GM21786 (cell line): ENCODE data around the gene TTLL9.

ENCODE experiments used
- ATAC-seq: cut with Tn5 transposase; IDR thresholded peaks from one replicate; pipeline ENCODE4 v1.9.1; 2021; ENCODE audit not compliant: unreplicated experiment

The TTLL9 gene

GRCh38 chr20:31836853-31837608 lies 33.4 kb upstream of the TTLL9 start:
- no peak for ATAC-seq

DNA sequence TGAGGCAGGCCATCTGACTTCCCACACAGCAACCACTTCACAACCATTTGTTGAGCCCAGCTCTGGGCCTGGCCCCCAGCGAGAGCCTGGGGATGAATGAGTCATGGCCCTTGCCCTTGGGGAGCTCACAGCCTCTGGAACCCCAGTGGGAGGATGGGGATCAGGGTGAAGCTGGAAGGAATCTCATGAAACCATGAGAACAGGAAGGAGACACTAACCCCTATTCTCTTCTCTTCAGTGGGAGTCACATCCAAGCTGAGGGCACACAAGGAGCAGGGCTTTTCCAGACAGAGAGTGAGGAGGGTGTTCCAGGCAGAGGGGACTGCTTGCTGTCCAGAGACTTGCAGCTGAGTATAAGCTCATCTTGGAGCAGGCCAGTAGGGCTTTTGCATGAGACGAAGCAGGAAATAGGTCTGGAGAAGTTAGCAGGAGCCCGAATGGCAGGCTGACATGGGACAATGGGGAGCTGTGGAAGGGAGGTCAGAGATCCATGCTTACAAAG lies 32.5 kb upstream of the TTLL9 start:
- ATAC-seq: no peak

- no peak for ATAC-seq
These were observed 31.7 kb upstream of the TTLL9 start for GRCh38 chr20:31838646-31839292.

- no peak for ATAC-seq
These were observed 30.5 kb upstream of the TTLL9 start for GRCh38 chr20:31839782-31840487.

DNA sequence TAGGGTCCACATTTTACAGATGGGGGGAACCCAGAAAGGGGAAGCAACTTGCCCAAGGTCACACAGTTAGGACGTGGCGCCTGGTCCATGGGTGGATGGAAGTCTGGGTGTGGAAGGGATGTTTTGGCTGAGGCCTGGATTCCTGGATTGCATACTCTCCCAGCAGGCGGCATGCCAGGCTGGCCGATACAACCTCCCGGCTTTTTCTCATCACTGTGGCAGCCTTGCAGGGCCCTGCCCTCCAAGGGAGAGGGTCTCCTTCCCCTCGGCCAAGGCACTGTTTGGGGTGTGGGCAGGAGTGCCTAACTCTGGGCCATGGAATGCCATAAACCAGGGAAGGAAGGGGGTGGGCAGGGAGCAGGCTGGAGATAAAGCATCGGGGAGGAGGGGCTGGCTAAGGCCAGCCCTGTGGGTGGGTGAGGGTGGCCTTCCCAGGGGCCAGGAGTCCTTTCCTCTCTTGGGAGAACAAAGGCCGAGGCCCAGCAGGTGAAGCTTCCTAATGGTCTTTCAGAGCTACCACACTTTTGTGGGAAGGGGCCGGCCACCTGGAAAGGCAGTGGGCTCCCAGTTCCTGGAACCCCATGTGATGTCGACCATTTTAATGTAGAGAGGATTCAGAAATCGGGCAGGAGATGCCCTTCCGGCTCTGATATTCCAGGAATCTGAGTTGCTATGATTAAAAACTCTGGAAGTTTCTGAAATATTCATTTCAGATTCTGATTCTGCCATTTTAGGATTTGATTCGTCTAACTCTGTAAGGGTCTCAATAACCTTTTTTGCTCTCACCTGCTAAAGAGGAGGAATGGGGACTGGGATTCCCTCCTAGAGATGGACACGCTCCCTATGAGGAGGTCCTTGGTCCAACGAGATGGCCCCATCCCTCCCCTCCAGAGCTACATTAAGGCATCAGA lies 29.3 kb upstream of the TTLL9 start:
- ATAC-seq: no peak

DNA sequence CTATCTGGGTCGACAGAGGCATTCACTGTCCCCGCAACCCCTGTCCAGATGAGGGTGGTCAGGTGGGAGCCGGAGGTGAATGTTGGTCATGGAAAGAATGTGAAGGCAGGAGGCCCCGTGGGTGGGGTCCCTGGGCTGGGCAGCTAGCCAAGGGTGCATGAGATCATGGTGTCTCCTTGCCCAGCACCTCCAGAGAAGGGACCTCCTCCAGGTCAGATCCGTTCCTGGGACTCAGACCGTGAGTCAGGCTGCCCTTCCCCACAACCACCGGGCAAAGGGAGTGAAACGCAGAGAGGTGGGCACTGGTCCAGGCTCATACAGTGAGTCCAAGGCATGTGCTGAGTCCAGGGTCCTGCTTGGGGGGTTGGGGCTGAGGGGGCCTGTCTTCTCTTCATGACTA lies 28.5 kb upstream of the TTLL9 start:
- ATAC-seq: no peak

DNA sequence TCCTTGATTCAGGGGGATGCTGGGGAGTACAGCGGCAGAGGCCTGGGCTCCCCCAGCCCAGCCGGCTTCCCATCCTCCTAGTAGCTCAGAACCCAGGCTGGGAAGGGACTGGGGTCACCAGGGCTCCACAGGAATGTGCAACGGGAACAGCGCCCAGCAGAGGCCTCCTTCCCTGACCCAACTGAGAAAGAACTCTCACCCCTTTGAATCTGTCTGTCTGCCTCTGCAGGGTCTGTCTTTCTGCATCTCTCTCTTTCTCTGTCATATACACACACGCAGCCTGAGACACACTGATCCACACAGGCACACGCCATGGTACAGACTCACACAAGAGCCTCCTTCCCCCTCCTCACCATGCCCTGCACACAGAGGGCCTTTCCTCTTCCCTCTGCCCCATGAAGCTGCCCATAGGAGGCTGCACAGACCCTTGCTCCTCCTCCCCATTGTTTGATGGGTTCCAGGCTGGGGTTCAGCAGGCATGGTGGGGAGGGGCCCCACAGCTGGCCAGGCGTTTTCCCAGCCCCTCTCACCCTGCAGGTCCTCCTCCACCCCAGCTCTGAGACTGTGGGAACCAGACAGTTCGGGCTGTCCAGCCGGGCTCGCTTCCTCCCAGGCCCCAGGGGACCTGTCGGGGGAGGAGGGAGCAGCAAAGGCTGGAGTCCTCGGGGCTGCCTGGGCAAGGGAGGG lies 27.8 kb upstream of the TTLL9 start:
- ATAC-seq: no peak

GRCh38 chr20:31843288-31843687 lies 27.1 kb upstream of the TTLL9 start:
- no peak for ATAC-seq

- no peak for ATAC-seq
These were observed 26.6 kb upstream of the TTLL9 start for GRCh38 chr20:31843881-31844280.

DNA sequence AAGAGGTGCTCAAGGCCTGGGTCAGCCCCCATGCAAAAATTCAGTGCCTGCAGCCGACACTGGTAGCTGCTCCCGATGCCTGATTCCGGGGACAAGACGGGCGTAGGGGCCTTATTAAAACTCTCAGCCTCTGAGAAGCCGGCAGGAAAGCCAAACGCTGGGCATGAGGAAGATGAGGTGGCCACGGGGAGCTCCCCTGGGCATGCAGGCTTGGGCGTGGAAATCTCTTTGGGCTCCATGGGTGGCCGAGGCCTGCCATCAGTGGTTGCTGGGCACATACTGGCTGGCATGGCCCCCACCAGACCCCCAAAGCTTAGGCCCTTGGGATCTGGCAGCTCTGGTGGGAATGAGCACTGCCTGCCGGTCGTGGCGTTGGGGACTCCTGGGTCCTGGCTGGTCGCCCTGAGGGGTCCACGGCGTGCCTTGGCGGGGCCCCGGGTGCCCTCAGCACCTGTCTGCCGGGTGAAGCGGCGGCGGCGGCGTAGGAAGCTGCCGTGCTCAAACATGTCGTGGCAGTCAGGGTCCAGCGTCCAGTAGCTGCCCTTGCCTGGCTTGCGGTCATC lies 25.6 kb upstream of the TTLL9 start:
- no peak for ATAC-seq

- no peak for ATAC-seq
These were observed 25.1 kb upstream of the TTLL9 start, which contains the start of gene FOXS1 for GRCh38 chr20:31845300-31845863. FOXS1 (minus strand) TSS chr20:31845604; CDS start chr20:31845542, 62 bp downstream.

DNA sequence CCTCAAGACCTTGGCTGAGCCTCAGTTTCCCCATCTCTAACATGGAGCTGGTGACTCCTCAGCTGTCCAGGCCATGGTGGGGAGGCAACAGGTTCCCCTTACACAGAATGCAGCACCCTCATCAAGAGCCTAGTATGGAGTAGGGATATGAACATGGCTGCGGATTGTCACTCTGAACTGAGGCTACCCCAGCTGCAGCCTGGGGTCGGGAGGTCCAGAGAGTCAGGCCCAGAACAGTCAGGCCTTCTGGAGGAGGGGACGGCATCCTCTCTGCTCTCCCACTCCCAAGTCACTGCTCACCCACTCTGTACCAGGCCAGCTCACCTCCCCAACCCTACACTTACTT lies 23.7 kb upstream of the TTLL9 start:
- ATAC-seq: no peak

GRCh38 chr20:31848088-31848999 lies 22.1 kb upstream of the TTLL9 start:
- ATAC-seq: no peak

DNA sequence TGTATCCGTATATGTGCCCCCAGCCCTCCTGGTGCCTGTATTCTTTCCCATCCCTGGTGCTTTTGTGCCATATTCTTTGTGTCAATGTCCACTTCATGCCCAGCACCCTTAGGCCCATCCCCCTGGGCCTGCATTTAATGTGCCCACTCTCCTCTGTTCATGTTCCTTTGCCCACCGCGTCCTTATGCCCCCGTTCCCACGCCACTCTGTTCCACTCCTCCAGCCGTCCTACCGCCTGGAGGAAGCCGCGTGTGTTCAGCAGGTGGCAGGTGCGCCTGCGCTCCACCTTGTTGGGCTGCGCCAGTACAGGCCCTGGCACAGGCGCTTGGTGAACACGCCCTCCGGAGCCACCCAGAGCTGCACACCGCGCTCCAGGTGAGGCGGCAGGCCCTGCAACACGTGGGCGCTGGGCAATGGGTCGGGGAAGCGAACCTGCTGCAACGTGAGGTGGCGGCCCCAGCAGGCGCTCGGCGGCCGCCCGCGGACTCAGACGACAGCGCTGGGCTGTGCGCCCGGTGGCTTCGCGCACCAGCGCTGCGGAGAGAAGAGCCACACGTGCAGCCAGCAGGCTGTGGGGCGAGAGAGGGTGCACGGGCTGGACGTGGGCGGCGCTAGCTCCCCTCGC lies 21.0 kb upstream of the TTLL9 start:
- no peak for ATAC-seq

DNA sequence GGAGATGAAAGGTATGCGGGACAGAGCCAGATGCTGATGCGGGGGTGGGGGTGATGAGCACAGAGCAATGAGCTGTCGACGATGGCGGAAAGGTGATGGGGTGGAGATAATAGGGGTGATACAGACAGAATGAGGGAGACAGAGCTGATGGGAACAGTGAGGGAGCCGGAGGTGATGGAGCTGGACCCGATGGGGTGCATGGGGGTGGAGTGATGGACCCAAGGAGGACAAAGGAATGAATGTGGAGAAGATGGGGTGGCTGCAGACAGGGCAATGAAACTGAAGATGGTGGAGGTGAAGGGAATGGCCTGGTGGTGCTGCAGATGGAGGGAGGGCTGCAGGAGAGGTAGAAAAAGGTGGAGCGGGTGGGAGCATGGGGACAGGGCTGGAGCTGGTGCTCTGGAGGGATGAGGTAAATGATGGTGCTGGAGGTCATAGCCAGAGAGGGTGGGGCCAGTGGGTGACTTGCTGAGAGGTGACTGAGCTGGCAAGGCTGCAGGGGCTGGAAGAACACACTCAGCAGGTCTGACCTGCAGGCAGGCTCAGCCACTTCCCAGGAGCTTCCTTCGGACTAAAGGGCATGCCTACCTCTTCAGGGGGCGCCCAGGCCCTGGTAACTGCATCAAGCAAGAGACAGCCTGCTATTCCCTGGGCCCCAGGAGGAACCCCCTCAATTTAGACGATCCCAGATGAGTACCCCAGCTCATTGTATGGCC lies 19.0 kb upstream of the TTLL9 start:
- no peak for ATAC-seq

- ATAC-seq: no peak
These were observed 17.0 kb upstream of the TTLL9 start for GRCh38 chr20:31853481-31853880.

- no peak for ATAC-seq
These were observed 13.9 kb upstream of the TTLL9 start for GRCh38 chr20:31856516-31856915.
